Measurements from ENCODE around the gene CIAO3. TPM values are rescaled to one million over a fixed set of nuclear protein-coding genes. Genes with fewer than 3 reads are reported as not detected.

The CIAO3 gene
- total RNA-seq, 1 experiment from 2014 or later, result 21.9 TPM

GRCh38 chr16:769184-769784, 28.5 kb upstream of the CIAO3 start:
- H2BK15ac ChIP-seq (ENCODE audit: low read depth, low read length), result no peak overlapping the region
- H3K9me3 Mint-ChIP-seq, result no peaks in the 10 kb centered on the region; a peak in 1 of 5 replicates
- H2BK5ac ChIP-seq (ENCODE audit: insufficient read length, low read length), result no peak overlapping the region
- no peaks in the 10 kb centered on the region for H3K27me3 ChIP-seq (ENCODE audit: insufficient read depth, low read length)
- H4K8ac ChIP-seq (replicated peaks; ENCODE audit: insufficient read length, low read depth, low read length), result no peak overlapping the region
- no peaks in the 10 kb centered on the region for H3K4me1 ChIP-seq (ENCODE audit: insufficient read depth, low read length)
- no peaks in the 10 kb centered on the region for H3K36me3 Mint-ChIP-seq (ENCODE audit: insufficient read depth in 1 of 3, low read depth in 3 of 3)
- no peak overlapping the region for H3K23ac ChIP-seq (ENCODE audit: insufficient read length, low read depth, low read length)
- H2AFZ ChIP-seq (ENCODE audit: low read length), result no peak overlapping the region
- H3K4me1 Mint-ChIP-seq, result peaks cover 0 to 3% of the 10 kb centered on the region in 2 experiments; a peak in 1 of 4 replicates
- no peak for DNase-seq
- no peak overlapping the region for H2AK5ac ChIP-seq (ENCODE audit: insufficient read length, low read length)
- H4K91ac ChIP-seq (ENCODE audit: insufficient read length, low read depth, low read length), result no peak overlapping the region
- no peaks in the 10 kb centered on the region for H3K79me1 ChIP-seq (ENCODE audit: insufficient read depth, low read depth, low read length, poor library complexity, severe bottlenecking)
- no peak overlapping the region for H3K14ac ChIP-seq (ENCODE audit: insufficient read depth, low read length)
- H3K18ac ChIP-seq (ENCODE audit: insufficient read length, low read depth, low read length), result no peak overlapping the region
- H3K56ac ChIP-seq (ENCODE audit: insufficient read length, low read depth, low read length), result no peak overlapping the region
- no peak overlapping the region for H3K4ac ChIP-seq (ENCODE audit: low read depth, low read length)
- no peak overlapping the region for H3K4me3 Mint-ChIP-seq
- H3K4me2 ChIP-seq (ENCODE audit: insufficient read depth, insufficient read length, low read length), result no peak overlapping the region
- no peak overlapping the region for H2BK120ac ChIP-seq (ENCODE audit: low read depth, low read length, poor library complexity, severe bottlenecking)
- H4K5ac ChIP-seq (ENCODE audit: insufficient read length, low read depth, low read length), result no peak overlapping the region
- H3K23me2 ChIP-seq (ENCODE audit: insufficient read length, low read depth, low read length, poor library complexity, severe bottlenecking), result no peaks in the 10 kb centered on the region
- TF ChIP-seq CTCF (conservative IDR thresholded peaks at IDR 0.05), result no peak
- no peak overlapping the region for H3K27ac Mint-ChIP-seq
- no CpG with 5 or more reads among the region's 20 CpGs for WGBS (ENCODE audit: extremely low coverage, insufficient read length, low lambda C conversion rate)
- H3K27ac ChIP-seq (ENCODE audit: insufficient read length, low read depth, low read length), result no peak overlapping the region
- H3K27me3 Mint-ChIP-seq (ENCODE audit: low read depth), result peaks cover 5% of the 10 kb centered on the region
- H4K20me1 ChIP-seq (ENCODE audit: control insufficient read depth, insufficient read depth, insufficient read length), result no peaks in the 10 kb centered on the region
- H3T11ph ChIP-seq (ENCODE audit: low read length), result no peak overlapping the region
- no peak overlapping the region for H3K9ac ChIP-seq (ENCODE audit: extremely low read depth, insufficient read length, low read length)
- no peak overlapping the region for H2BK12ac ChIP-seq (ENCODE audit: insufficient read length, low read depth, low read length)
- H3K9me3 ChIP-seq (ENCODE audit: control insufficient read depth, low read depth, low read length), result no peaks in the 10 kb centered on the region
- H2BK20ac ChIP-seq (ENCODE audit: low read depth, low read length, poor library complexity, severe bottlenecking), result no peak overlapping the region
- H3K79me2 ChIP-seq (ENCODE audit: insufficient read depth, low read length), result no peaks in the 10 kb centered on the region

Data from H9 (cell line).